H1 (cell line): ENCODE data around the gene NT5DC1. TPM values are rescaled to one million over a fixed set of nuclear protein-coding genes. Genes with fewer than 3 reads are reported as not detected.

Source experiments
- CTCF ChIA-PET: fragments of 300-600 bp; sonication (Branson Sonifier 250); formaldehyde crosslinking; loops from one replicate; lab custom pipeline; 2021; ENCODE audit not compliant: partially characterized antibody; lab: Charles Lee
- POLR2A ChIA-PET: fragments of 300-600 bp; sonication (Branson Sonifier 250); formaldehyde crosslinking; loops from one replicate; lab custom pipeline; 2021; ENCODE audit warnings: inconsistent platforms; ENCODE audit not compliant: partially characterized antibody; lab: Charles Lee
- DNase-seq, 2 experiments: peaks; one replicate each; pipeline versions ENCODE4 v3.0.0 to v3.0.0-alpha.2; 2010 to 2022; ENCODE audit warnings: low spot score in 2 of 2, low read depth in 1 of 2, mixed read lengths in 1 of 2
- FAIRE-seq: peaks from 2 replicates; lab custom pipeline; 2011; peaks lifted over from hg19 to GRCh38; lab: Jason Lieb, UNC
- H2AFZ ChIP-seq: 2 replicates; pipeline ENCODE4 v1.8.1; 2012; ENCODE audit warnings: low read length, inconsistent platforms
- H2AK5ac ChIP-seq: 2 replicates; pipeline ENCODE4 v1.6.1; 2013; ENCODE audit warnings: low read depth, low read length
- H2BK120ac ChIP-seq: replicated peaks from 2 replicates; pipeline ENCODE3; 2013; ENCODE audit warnings: low read depth, low read length, inconsistent platforms
- H2BK12ac ChIP-seq: 2 replicates; pipeline ENCODE4 v1.6.1; 2013; ENCODE audit warnings: low read depth, low read length
- H2BK15ac ChIP-seq: 2 replicates; pipeline ENCODE4 v1.6.1; 2013; ENCODE audit warnings: low read length
- H2BK20ac ChIP-seq: 2 replicates; pipeline ENCODE4 v1.6.1; 2013; ENCODE audit warnings: low read length
- H2BK5ac ChIP-seq: 2 replicates; pipeline ENCODE4 v1.6.1; 2013; ENCODE audit warnings: low read depth, low read length
- H3K14ac ChIP-seq: 2 replicates; pipeline ENCODE4 v1.6.1; 2013; ENCODE audit warnings: inconsistent platforms; ENCODE audit not compliant: insufficient read length
- H3K18ac ChIP-seq: 2 replicates; pipeline ENCODE4 v1.6.1; 2013; ENCODE audit warnings: low read length; ENCODE audit errors: extremely low read depth
- H3K23ac ChIP-seq: 2 replicates; pipeline ENCODE4 v1.6.1; 2013; ENCODE audit warnings: inconsistent platforms; ENCODE audit not compliant: insufficient read length
- H3K23me2 ChIP-seq: 2 replicates; pipeline ENCODE4 v1.6.1; 2013; ENCODE audit warnings: low read depth, low read length
- H3K27ac ChIP-seq: 2 replicates; pipeline ENCODE4 v1.6.1; 2011; ENCODE audit warnings: low read depth, low read length, inconsistent platforms
- H3K27me3 ChIP-seq, 4 experiments: replicated peaks in 1 of 4; 1 replicate in 1 of 4; 2 replicates in 3 of 4; pipeline versions ENCODE4 v1.6.1 to v1.8.1; 2011 to 2013; ENCODE audit warnings: low read length in 3 of 4, mild to moderate bottlenecking in 3 of 4, inconsistent platforms in 2 of 4, mixed read lengths in 2 of 4, moderate library complexity in 1 of 4; ENCODE audit not compliant: control insufficient read depth in 3 of 4, insufficient read depth in 3 of 4; ENCODE audit errors: extremely low read depth in 1 of 4
- H3K36me3 ChIP-seq, 4 experiments: 2 replicates each; pipeline versions ENCODE4 v1.6.1 to v1.8.1; 2011 to 2013; ENCODE audit warnings: mild to moderate bottlenecking in 4 of 4, low read length in 3 of 4, moderate library complexity in 2 of 4, control low read depth in 1 of 4, inconsistent platforms in 1 of 4; ENCODE audit not compliant: insufficient read depth in 4 of 4, control insufficient read depth in 2 of 4
- H3K4ac ChIP-seq: replicated peaks from 2 replicates; pipeline ENCODE3; 2013; ENCODE audit warnings: low read length, low read depth, mixed read lengths, inconsistent platforms; ENCODE audit not compliant: insufficient read length
- H3K4me1 ChIP-seq, 4 experiments: replicated peaks in 1 of 4; 1 replicate in 1 of 4; 2 replicates in 3 of 4; pipeline versions ENCODE4 v1.6.1 to v1.8.1; 2011 to 2013; ENCODE audit warnings: low read length in 3 of 4, inconsistent platforms in 2 of 4, mixed read lengths in 1 of 4; ENCODE audit not compliant: insufficient read depth in 4 of 4, control insufficient read depth in 3 of 4
- H3K4me2 ChIP-seq, 2 experiments: 2 replicates each; pipeline versions ENCODE4 v1.6.1 to v1.8.1; 2011 to 2013; ENCODE audit warnings: low read depth in 2 of 2, low read length in 2 of 2, control low read depth in 1 of 2, inconsistent platforms in 1 of 2, mild to moderate bottlenecking in 1 of 2; ENCODE audit not compliant: insufficient read depth in 1 of 2
- H3K4me3 ChIP-seq, 4 experiments: fragments of 200-600, 300-600 bp in 1 of 4; sonication (generic), shearing (Covaris generic), sonication (Bioruptor Twin) in 1 of 4; 2 replicates each; pipeline versions ENCODE4 v1.5.1 to v1.8.1; 2011 to 2016; ENCODE audit warnings: low read length in 4 of 4, low read depth in 3 of 4, control low read depth in 2 of 4, inconsistent platforms in 2 of 4, mild to moderate bottlenecking in 2 of 4, mixed read lengths in 1 of 4, moderate library complexity in 1 of 4; ENCODE audit not compliant: insufficient read depth in 2 of 4; ENCODE audit errors: extremely low read depth in 1 of 4
- H3K56ac ChIP-seq: replicated peaks from 2 replicates; pipeline ENCODE3; 2013; ENCODE audit warnings: low read depth, mild to moderate bottlenecking, mixed read lengths, low read length, inconsistent platforms; ENCODE audit not compliant: insufficient read length
- H3K79me1 ChIP-seq: 2 replicates; pipeline ENCODE4 v1.6.1; 2013; ENCODE audit warnings: low read depth, low read length, control low read depth
- H3K79me2 ChIP-seq, 2 experiments: 2 replicates each; pipeline versions ENCODE4 v1.6.1 to v1.8.1; 2012 to 2013; ENCODE audit warnings: low read length in 2 of 2, mild to moderate bottlenecking in 2 of 2, inconsistent platforms in 1 of 2; ENCODE audit not compliant: insufficient read depth in 2 of 2, control insufficient read depth in 1 of 2
- H3K9ac ChIP-seq, 4 experiments: replicated peaks in 1 of 4; 1 replicate in 1 of 4; 2 replicates in 3 of 4; pipeline versions ENCODE4 v1.6.1 to v1.8.1; 2011 to 2013; ENCODE audit warnings: low read depth in 3 of 4, low read length in 3 of 4, control low read depth in 2 of 4, mild to moderate bottlenecking in 2 of 4, moderate library complexity in 2 of 4, inconsistent platforms in 1 of 4; ENCODE audit errors: extremely low read depth in 1 of 4
- H3K9me3 ChIP-seq, 2 experiments: 2 replicates each; pipeline versions ENCODE4 v1.6.1 to v1.8.1; 2012 to 2013; ENCODE audit warnings: mild to moderate bottlenecking in 2 of 2, moderate library complexity in 2 of 2, control low read depth in 1 of 2, inconsistent platforms in 1 of 2, low read depth in 1 of 2, low read length in 1 of 2, mixed read lengths in 1 of 2; ENCODE audit not compliant: insufficient read depth in 2 of 2
- H4K20me1 ChIP-seq, 2 experiments: replicated peaks in 1 of 2; 2 replicates each; pipeline versions ENCODE3 to v1.8.1; 2011 to 2013; ENCODE audit warnings: inconsistent platforms in 2 of 2, low read length in 2 of 2, mild to moderate bottlenecking in 1 of 2; ENCODE audit not compliant: insufficient read depth in 2 of 2, control insufficient read depth in 1 of 2
- H4K5ac ChIP-seq: 2 replicates; pipeline ENCODE4 v1.6.1; 2013; ENCODE audit warnings: low read length, low read depth, mixed read lengths, inconsistent platforms; ENCODE audit not compliant: insufficient read length
- H4K8ac ChIP-seq: 2 replicates; pipeline ENCODE4 v1.8.0; 2013; ENCODE audit warnings: mild to moderate bottlenecking, moderate library complexity, low read length, inconsistent platforms; ENCODE audit not compliant: insufficient read depth; ENCODE audit errors: extremely low read depth
- H4K91ac ChIP-seq: replicated peaks from 2 replicates; pipeline ENCODE3; 2013; ENCODE audit warnings: low read length, mixed read lengths, inconsistent platforms; ENCODE audit not compliant: insufficient read length
- BRCA1 ChIP-seq: IDR thresholded peaks from 2 replicates; pipeline ENCODE4 v1.6.1; 2012; ENCODE audit warnings: low read depth, low read length, improper control_type of control experiment
- CEBPB ChIP-seq: IDR thresholded peaks from 2 replicates; pipeline ENCODE4 v1.6.1; 2012; ENCODE audit warnings: low read depth, low read length
- GABPA ChIP-seq: IDR thresholded peaks from 2 replicates; pipeline ENCODE4 v1.6.1; 2011; ENCODE audit warnings: mild to moderate bottlenecking, low read length, moderate library complexity, borderline replicate concordance; ENCODE audit not compliant: insufficient read depth
- GTF2F1 ChIP-seq: IDR thresholded peaks from 2 replicates; pipeline ENCODE4 v1.6.1; 2012; ENCODE audit warnings: low read depth, low read length, improper control_type of control experiment, borderline replicate concordance
- HDAC2 ChIP-seq, 2 experiments: fragments of 300-600 bp in 1 of 2; sonication (generic) in 1 of 2; IDR thresholded peaks; 2 replicates each; pipeline ENCODE4 v1.6.1; 2011 to 2012; ENCODE audit warnings: low read depth in 2 of 2, low read length in 2 of 2, mild to moderate bottlenecking in 2 of 2, moderate library complexity in 2 of 2, borderline replicate concordance in 1 of 2, inconsistent platforms in 1 of 2
- KDM4A ChIP-seq: IDR thresholded peaks from one replicate; pipeline ENCODE4 v1.7.1; 2012; ENCODE audit warnings: low read depth, mild to moderate bottlenecking, moderate library complexity, low read length, inconsistent platforms; ENCODE audit not compliant: severe bottlenecking
- KDM5A ChIP-seq: fragments of 200-600 bp; IDR thresholded peaks from 2 replicates; pipeline ENCODE4 v1.7.1; 2012; ENCODE audit warnings: mild to moderate bottlenecking, low read length, inconsistent platforms, mixed read lengths
- RAD21 ChIP-seq, 2 experiments: IDR thresholded peaks in 1 of 2; conservative IDR thresholded peaks in 1 of 2; 2 replicates each; pipeline ENCODE4 v1.6.1; 2011; ENCODE audit warnings: low read depth in 2 of 2, low read length in 2 of 2, improper control_type of control experiment in 1 of 2, inconsistent platforms in 1 of 2, mild to moderate bottlenecking in 1 of 2, moderate library complexity in 1 of 2
- RBBP5 ChIP-seq: IDR thresholded peaks from 2 replicates; pipeline ENCODE4 v1.7.1; 2012; ENCODE audit warnings: low read depth, mild to moderate bottlenecking, inconsistent platforms, low read length, moderate library complexity, borderline replicate concordance
- RFX5 ChIP-seq: IDR thresholded peaks from 2 replicates; pipeline ENCODE4 v1.6.1; 2011; ENCODE audit warnings: low read depth, low read length, improper control_type of control experiment, borderline replicate concordance
- SIN3A ChIP-seq, 2 experiments: IDR thresholded peaks in 1 of 2; conservative IDR thresholded peaks in 1 of 2; 2 replicates each; pipeline ENCODE4 v1.6.1; 2011 to 2012; ENCODE audit warnings: low read length in 2 of 2, improper control_type of control experiment in 1 of 2, low read depth in 1 of 2, mild to moderate bottlenecking in 1 of 2
- SP4 ChIP-seq: IDR thresholded peaks from 2 replicates; pipeline ENCODE4 v1.6.1; 2012; ENCODE audit warnings: low read length, inconsistent platforms
- TEAD4 ChIP-seq: IDR thresholded peaks from 2 replicates; pipeline ENCODE4 v1.6.1; 2012; ENCODE audit warnings: low read depth, low read length, inconsistent platforms, mixed read lengths
- ZNF274 ChIP-seq: IDR thresholded peaks from 2 replicates; pipeline ENCODE4 v1.7.0; 2012; ENCODE audit warnings: low read length, borderline replicate concordance; ENCODE audit errors: extremely low read depth
- WGBS, 2 experiments: shearing (Covaris generic) in 1 of 2; methylation state at CpG; one replicate each; pipeline versions ENCODE4 v1.1.6 to v1.1.7; 2013 to 2015; ENCODE audit warnings: low lambda C conversion rate in 2 of 2, mixed read lengths in 2 of 2, inconsistent platforms in 1 of 2, low coverage in 1 of 2, missing lambda C conversion rate in 1 of 2; ENCODE audit not compliant: insufficient replicate concordance in 2 of 2, insufficient coverage in 1 of 2, insufficient read length in 1 of 2; ENCODE audit errors: extremely low coverage in 1 of 2, missing lambda C conversion rate in 1 of 2; 5-methylcytosine and 5-hydroxymethylcytosine counted together
- polyA plus RNA-seq, 7 experiments: library from polyadenylated mRNA; depleted of rRNA in 3 of 7; stranded (reverse) in 5 of 7; unstranded in 2 of 7; fragments of >200 nt in 5 of 7; fragments of 200-250 nt in 2 of 7; gene quantifications; 1 replicate in 5 of 7; 2 replicates in 1 of 7; 4 replicates in 1 of 7; pipeline versions ENCODE4 v1.2.1 to v1.2.3, GENCODE V29; 2011 to 2013; ENCODE audit warnings: missing spikeins in 2 of 7, mixed read lengths in 2 of 7
- total RNA-seq: library from RNA; stranded (reverse); fragmentation: NEBNext Ultra II Directional; extraction: Animal tissue kit (Norgen Biotek cat#: 25700); gene quantifications from 2 replicates; pipeline ENCODE4 v1.2.1, GENCODE V29; 2021

The NT5DC1 gene
- total and polyA plus RNA-seq, 2 of the 8 experiments (the other 6 are each of a cell fraction or from before 2014, with no cell fraction given), result 25.3 to 72.7 TPM

- Histone ChIP-seq H3K27ac (no peak overlapping the region), H3K9me3 (no peaks in the 10 kb centered on the region), H4K91ac (no peak overlapping the region), H4K8ac (no peak overlapping the region), H2BK5ac (no peak overlapping the region), H3K23ac (no peak overlapping the region), H3K56ac (no peak overlapping the region), H3K36me3 (peaks cover 0 to 13% (median 6%) of the 10 kb centered on the region in 4 experiments; a peak in 4 of 8 replicates), H2BK120ac (no peak overlapping the region), H3K79me2 (peaks cover 0 to 6% of the 10 kb centered on the region in 2 experiments; a peak in 1 of 4 replicates), H2BK15ac (no peak overlapping the region), H3K14ac (no peak overlapping the region), H3K4me3 (no peak overlapping the region), H3K4me1 (no peaks in the 10 kb centered on the region), H2BK20ac (no peak overlapping the region), H3K4me2 (no peak overlapping the region), H3K27me3 (no peaks in the 10 kb centered on the region), H2BK12ac (no peak overlapping the region), H4K20me1 (no peaks in the 10 kb centered on the region), H3K18ac (no peak overlapping the region), H2AFZ (no peak overlapping the region), H3K9ac (no peak overlapping the region), H3K23me2 (no peaks in the 10 kb centered on the region), H3K4ac (no peak overlapping the region), H2AK5ac (no peak overlapping the region), H3K79me1 (no peaks in the 10 kb centered on the region), H4K5ac (no peak overlapping the region)
- DNase-seq (no peak), FAIRE-seq (no peak)
- 96% methylated on average over 4 of the region's 4 CpGs; no CpG with 5 or more reads in 1 of the 2 experiments for WGBS, 2 experiments
- ChIA-PET POLR2A (interaction anchor here (1.7 to 2.0 kb wide), 2 partner anchors 8 to 15 kb away, joined by 6 to 15 read pairs; no protein-coding TSS in a partner anchor), CTCF (no interaction called here)
- TF ChIP-seq SP4 (no peak), BRCA1 (no peak), RFX5 (no peak), KDM4A (no peak), KDM5A (no peak), RAD21 (IDR thresholded peaks at IDR 0.05 in 1 of 2, conservative IDR thresholded peaks at IDR 0.05 in 1 of 2; ENCODE audit: low read depth in 2 of 2, low read length in 2 of 2) (no peak), GABPA (no peak), RBBP5 (no peak), TEAD4 (no peak), HDAC2 (IDR thresholded peaks at IDR 0.05; ENCODE audit: borderline replicate concordance in 1 of 2, low read depth in 2 of 2, low read length in 2 of 2) (no peak), CEBPB (no peak), GTF2F1 (no peak), SIN3A (conservative IDR thresholded peaks at IDR 0.05 in 1 of 2, IDR thresholded peaks at IDR 0.05 in 1 of 2; ENCODE audit: low read depth in 1 of 2, low read length in 2 of 2) (no peak), ZNF274 (no peak)
Observed at GRCh38 chr6:116244284-116244683, 143.6 kb downstream of the NT5DC1 start.
